ENCODE measurements around the gene EML5.

DNA sequence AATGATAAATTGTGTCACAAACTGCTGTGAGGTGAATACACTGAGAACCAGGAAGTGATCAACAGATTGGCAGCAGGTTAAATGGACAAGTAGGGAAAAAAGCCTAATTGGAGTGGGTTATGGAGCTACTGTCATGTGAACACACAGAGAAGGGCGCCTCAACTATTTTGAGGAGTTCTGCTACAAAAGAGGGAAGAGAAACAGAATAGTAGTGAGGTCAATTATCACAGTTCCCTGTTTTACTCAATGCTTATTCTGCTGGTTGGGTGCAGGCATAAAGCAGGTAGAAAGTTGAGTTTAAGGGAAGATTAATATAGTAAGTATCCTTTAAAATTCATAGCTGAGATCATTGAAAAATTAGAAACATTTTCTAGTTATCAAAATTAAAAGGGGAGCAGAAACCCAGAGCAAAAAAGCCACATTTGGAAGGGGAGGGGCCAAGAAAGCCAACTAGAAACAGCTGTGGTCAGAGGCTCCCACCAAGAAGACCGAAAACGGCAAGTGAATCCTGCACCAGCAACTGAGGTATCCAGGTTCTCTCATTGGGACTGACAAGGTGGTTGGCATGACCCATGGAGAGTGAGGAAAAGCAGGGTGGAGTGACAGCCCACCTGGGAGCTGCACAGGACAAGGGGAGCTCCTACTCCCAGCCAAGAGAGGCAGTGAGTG, 124.2 kb downstream of the EML5 start:
- TF ChIP-seq EZH2phosphoT487 (IDR thresholded peaks at IDR 0.05; ENCODE audit: low read depth, severe bottlenecking, unreplicated experiment) (no peak), EZH2 (IDR thresholded peaks at IDR 0.05; ENCODE audit: borderline replicate concordance) (no peak)
- TF ChIP-seq, protein P1, sequence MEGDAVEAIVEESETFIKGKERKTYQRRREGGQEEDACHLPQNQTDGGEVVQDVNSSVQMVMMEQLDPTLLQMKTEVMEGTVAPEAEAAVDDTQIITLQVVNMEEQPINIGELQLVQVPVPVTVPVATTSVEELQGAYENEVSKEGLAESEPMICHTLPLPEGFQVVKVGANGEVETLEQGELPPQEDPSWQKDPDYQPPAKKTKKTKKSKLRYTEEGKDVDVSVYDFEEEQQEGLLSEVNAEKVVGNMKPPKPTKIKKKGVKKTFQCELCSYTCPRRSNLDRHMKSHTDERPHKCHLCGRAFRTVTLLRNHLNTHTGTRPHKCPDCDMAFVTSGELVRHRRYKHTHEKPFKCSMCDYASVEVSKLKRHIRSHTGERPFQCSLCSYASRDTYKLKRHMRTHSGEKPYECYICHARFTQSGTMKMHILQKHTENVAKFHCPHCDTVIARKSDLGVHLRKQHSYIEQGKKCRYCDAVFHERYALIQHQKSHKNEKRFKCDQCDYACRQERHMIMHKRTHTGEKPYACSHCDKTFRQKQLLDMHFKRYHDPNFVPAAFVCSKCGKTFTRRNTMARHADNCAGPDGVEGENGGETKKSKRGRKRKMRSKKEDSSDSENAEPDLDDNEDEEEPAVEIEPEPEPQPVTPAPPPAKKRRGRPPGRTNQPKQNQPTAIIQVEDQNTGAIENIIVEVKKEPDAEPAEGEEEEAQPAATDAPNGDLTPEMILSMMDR (IDR thresholded peaks at IDR 0.05; ENCODE audit: poor library complexity): no peak
